Measurements from ENCODE around the gene PIK3R1.
"Not testable (repeated sequence)": the region's sequence is repeated elsewhere in the genome, so short reads cannot be mapped to it uniquely, and the experiment has no call there.

Gene PIK3R1

GRCh38 chr5:68226546-68227073 lies 11.1 kb downstream of the PIK3R1 start:
- DNase-seq: no peak

GRCh38 chr5:68227532-68228160 lies 12.1 kb downstream of the PIK3R1 start:
- no peak for DNase-seq

- no peak for DNase-seq
Observed at GRCh38 chr5:68229416-68229815, 13.9 kb downstream of the PIK3R1 start.

GRCh38 chr5:68230285-68230684 lies 14.7 kb downstream of the PIK3R1 start:
- DNase-seq: no peak

GRCh38 chr5:68231414-68232076 lies 16.0 kb downstream of the PIK3R1 start:
- no peak for DNase-seq

GRCh38 chr5:68232277-68232676 lies 16.7 kb downstream of the PIK3R1 start:
- DNase-seq: no peak

- no peak for DNase-seq
Observed at GRCh38 chr5:68233075-68233474, 17.5 kb downstream of the PIK3R1 start.

- not testable (repeated sequence) for DNase-seq
Observed at GRCh38 chr5:68235229-68235628, 19.7 kb downstream of the PIK3R1 start.

GRCh38 chr5:68237715-68238114 lies 22.2 kb downstream of the PIK3R1 start:
- no peak for DNase-seq

- peak; percentile 77 for DNase-seq
Observed at GRCh38 chr5:68239487-68239886, 23.9 kb downstream of the PIK3R1 start.

- DNase-seq: no peak
Observed at GRCh38 chr5:68240202-68240601, 24.6 kb downstream of the PIK3R1 start.

- DNase-seq: no peak
Observed at GRCh38 chr5:68240771-68241170, 25.2 kb downstream of the PIK3R1 start.

GRCh38 chr5:68242743-68243142 lies 27.2 kb downstream of the PIK3R1 start:
- DNase-seq: no peak

GRCh38 chr5:68243251-68243650 lies 27.7 kb downstream of the PIK3R1 start:
- DNase-seq: no peak

- no peak for DNase-seq
Observed at GRCh38 chr5:68243681-68244080, 28.1 kb downstream of the PIK3R1 start.

GRCh38 chr5:68245319-68245718 lies 29.8 kb downstream of the PIK3R1 start:
- no peak for DNase-seq

GRCh38 chr5:68246802-68247201 lies 31.2 kb downstream of the PIK3R1 start:
- no peak for DNase-seq

- no peak for DNase-seq
Observed at GRCh38 chr5:68247627-68248026, 32.1 kb downstream of the PIK3R1 start.

GRCh38 chr5:68248896-68249295 lies 33.3 kb downstream of the PIK3R1 start:
- no peak for DNase-seq

- DNase-seq: no peak
Observed at GRCh38 chr5:68249520-68249919, 34.0 kb downstream of the PIK3R1 start.

GRCh38 chr5:68250661-68251298 lies 35.2 kb downstream of the PIK3R1 start:
- no peak for DNase-seq

- peak; percentile 47 for DNase-seq
Observed at GRCh38 chr5:68251386-68251785, 35.8 kb downstream of the PIK3R1 start.

GRCh38 chr5:68251804-68252522 lies 36.4 kb downstream of the PIK3R1 start:
- no peak for DNase-seq

Data from effector CD4-positive, alpha-beta T cell (primary cell).